MM.1S (cell line): ENCODE data around the gene PIGU.
"Not testable (repeated sequence)": the region's sequence is repeated elsewhere in the genome, so short reads cannot be mapped to it uniquely, and the experiment has no call there.

ENCODE experiments used
- DNase-seq: peaks from one replicate; pipeline ENCODE4 v3.0.0-alpha.2; 2015
- H2AFZ ChIP-seq: fragments of 300-600 bp; sonication (generic); 2 replicates; pipeline ENCODE4 v1.6.0; 2016; ENCODE audit warnings: antibody characterized with exemption, low read length
- H3F3A ChIP-seq: fragments of 300-600 bp; sonication (generic); 2 replicates; pipeline ENCODE4 v1.6.1; 2016; ENCODE audit warnings: mild to moderate bottlenecking, antibody characterized with exemption, low read length, moderate library complexity, mixed read lengths; ENCODE audit not compliant: insufficient read depth
- H3K27ac ChIP-seq: fragments of 300-600 bp; sonication (generic); 2 replicates; pipeline ENCODE4 v1.5.1; 2016; ENCODE audit warnings: mild to moderate bottlenecking, low read length
- H3K27me3 ChIP-seq: fragments of 300-600 bp; sonication (generic); replicated peaks from 2 replicates; pipeline ENCODE4 v1.6.0; 2016; ENCODE audit warnings: low read length; ENCODE audit not compliant: insufficient read depth
- H3K36me3 ChIP-seq: fragments of 300-600 bp; sonication (generic); replicated peaks from 2 replicates; pipeline ENCODE4 v1.6.1; 2016; ENCODE audit warnings: mild to moderate bottlenecking, low read length, mixed read lengths; ENCODE audit not compliant: insufficient read depth
- H3K4me1 ChIP-seq: fragments of 300-600 bp; sonication (generic); 2 replicates; pipeline ENCODE4 v1.6.1; 2016; ENCODE audit warnings: low read length, mixed read lengths
- H3K4me2 ChIP-seq: fragments of 300-600 bp; sonication (generic); 2 replicates; pipeline ENCODE4 v1.6.0; 2016; ENCODE audit warnings: low read depth, low read length
- H3K4me3 ChIP-seq: fragments of 300-600 bp; sonication (generic); 2 replicates; pipeline ENCODE4 v1.5.1; 2016; ENCODE audit warnings: low read length, mixed read lengths
- H3K79me2 ChIP-seq: fragments of 300-600 bp; sonication (generic); 2 replicates; pipeline ENCODE4 v1.6.1; 2016; ENCODE audit warnings: mixed run types, low read length, mixed read lengths
- H3K9ac ChIP-seq: fragments of 300-600 bp; sonication (generic); 2 replicates; pipeline ENCODE4 v1.6.1; 2016; ENCODE audit warnings: low read length, mixed read lengths
- H3K9me2 ChIP-seq: fragments of 300-600 bp; sonication (generic); replicated peaks from 2 replicates; pipeline ENCODE4 v1.6.1; 2016; ENCODE audit warnings: mild to moderate bottlenecking, low read length, mixed read lengths; ENCODE audit not compliant: insufficient read depth
- H3K9me3 ChIP-seq: fragments of 300-600 bp; sonication (generic); replicated peaks from 2 replicates; pipeline ENCODE4 v1.6.1; 2016; ENCODE audit warnings: mild to moderate bottlenecking, low read length, mixed read lengths; ENCODE audit not compliant: insufficient read depth
- H4K20me1 ChIP-seq: fragments of 300-600 bp; sonication (generic); 2 replicates; pipeline ENCODE4 v1.6.1; 2016; ENCODE audit warnings: mild to moderate bottlenecking, low read length, moderate library complexity, mixed read lengths; ENCODE audit not compliant: insufficient read depth
- CTCF ChIP-seq: fragments of 300-600 bp; sonication (generic); IDR thresholded peaks from 2 replicates; pipeline ENCODE4 v1.5.1; 2016; ENCODE audit warnings: antibody characterized with exemption, low read length, mixed read lengths
- EZH2 ChIP-seq: fragments of 300-600 bp; sonication (generic); optimal IDR thresholded peaks from 2 replicates; pipeline ENCODE3; 2017; ENCODE audit warnings: low read depth, mild to moderate bottlenecking, antibody characterized with exemption, low read length, mixed read lengths
- EZH2phosphoT487 ChIP-seq: fragments of 300-600 bp; sonication (generic); IDR thresholded peaks from 2 replicates; pipeline ENCODE4 v1.6.1; 2018; ENCODE audit warnings: antibody characterized with exemption, low read length

PIGU gene

GRCh38 chr20:34717230-34718095, 40.6 kb upstream of the PIGU start:
- Histone ChIP-seq H3K27me3 (no peaks in the 10 kb centered on the region), H3K27ac (no peak overlapping the region), H3K4me3 (no peak overlapping the region), H3K9me3 (no peaks in the 10 kb centered on the region), H3K4me2 (no peak overlapping the region), H2AFZ (no peak overlapping the region), H3K36me3 (no peaks in the 10 kb centered on the region), H3F3A (no peaks in the 10 kb centered on the region; the same call in 1 of the 2 replicates), H3K4me1 (peaks cover 16% of the 10 kb centered on the region), H3K79me2 (no peaks in the 10 kb centered on the region), H4K20me1 (no peaks in the 10 kb centered on the region), H3K9ac (no peak overlapping the region), H3K9me2 (no peaks in the 10 kb centered on the region)
- TF ChIP-seq EZH2phosphoT487 (no peak), EZH2 (no peak), CTCF (no peak)
- DNase-seq, result no peak

- Histone ChIP-seq H3F3A (no peaks in the 10 kb centered on the region; the same call in 1 of the 2 replicates), H3K9me2 (no peaks in the 10 kb centered on the region), H3K9ac (no peak overlapping the region), H3K4me1 (peaks cover 16% of the 10 kb centered on the region), H3K4me3 (no peak overlapping the region), H2AFZ (no peak overlapping the region), H3K27ac (no peak overlapping the region), H3K79me2 (no peaks in the 10 kb centered on the region), H3K9me3 (no peaks in the 10 kb centered on the region), H4K20me1 (no peaks in the 10 kb centered on the region), H3K27me3 (no peaks in the 10 kb centered on the region), H3K4me2 (no peak overlapping the region), H3K36me3 (no peaks in the 10 kb centered on the region)
- no peak for TF ChIP-seq EZH2
- DNase-seq, result no peak
Measured at GRCh38 chr20:34716921-34717229, 40.0 kb upstream of the PIGU start.

DNA sequence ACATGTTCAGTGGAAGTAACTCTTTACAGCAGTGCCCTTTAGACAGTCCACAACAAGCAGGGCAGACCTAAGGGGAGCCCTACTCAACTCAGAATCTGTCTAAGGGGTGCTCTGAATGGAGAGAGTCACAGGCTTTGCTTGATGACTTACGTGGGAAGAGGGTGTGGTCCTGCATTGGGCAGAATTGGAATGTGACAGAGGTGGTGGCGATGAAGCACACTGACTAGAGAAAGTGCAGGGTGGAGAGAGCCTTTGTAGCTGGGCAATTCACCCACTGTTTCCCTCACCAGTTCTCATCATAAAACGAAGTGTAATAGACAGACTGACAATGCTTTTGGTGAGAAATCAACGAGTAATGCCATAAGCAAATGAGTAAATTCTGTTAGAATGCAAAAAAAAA, 38.5 kb upstream of the PIGU start:
- Histone ChIP-seq H3K4me2 (no peak overlapping the region), H3K27me3 (no peaks in the 10 kb centered on the region), H3K4me3 (no peak overlapping the region), H3K4me1 (peaks cover 14% of the 10 kb centered on the region), H3K79me2 (no peaks in the 10 kb centered on the region; the same call in 1 of the 2 replicates), H4K20me1 (no peaks in the 10 kb centered on the region), H2AFZ (no peak overlapping the region), H3K36me3 (no peaks in the 10 kb centered on the region), H3K9me2 (no peaks in the 10 kb centered on the region), H3K9me3 (no peaks in the 10 kb centered on the region), H3F3A (no peaks in the 10 kb centered on the region; the same call in 1 of the 2 replicates), H3K27ac (no peak overlapping the region), H3K9ac (no peak overlapping the region)
- TF ChIP-seq CTCF (no peak), EZH2phosphoT487 (no peak), EZH2 (no peak)
- no peak for DNase-seq

DNA sequence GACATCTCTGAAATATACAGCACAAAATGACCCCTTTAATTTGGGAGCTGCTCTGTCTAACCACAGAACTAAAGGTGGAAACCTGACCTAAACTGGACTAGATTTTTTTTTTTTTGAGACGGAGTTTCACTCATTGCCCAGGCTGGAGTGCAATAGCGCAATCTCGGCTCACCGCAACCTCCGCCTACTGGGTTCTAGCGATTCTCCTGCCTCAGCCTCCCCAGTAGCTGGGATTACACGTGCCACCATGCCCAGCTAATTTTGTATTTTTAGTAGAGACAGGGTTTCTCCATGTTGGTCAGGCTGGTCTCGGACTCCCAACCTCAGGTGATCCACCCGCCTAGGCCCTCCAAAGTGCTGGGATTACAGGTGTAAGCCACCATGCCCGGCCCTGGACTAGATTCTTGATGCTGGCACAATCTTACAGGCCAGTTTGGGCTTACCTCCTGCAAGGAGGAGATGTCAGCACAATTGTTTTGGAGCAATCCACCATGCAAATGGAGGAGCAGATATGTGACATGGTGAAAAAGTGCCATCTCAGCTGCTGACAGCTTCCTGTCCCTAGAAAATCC, 37.1 kb upstream of the PIGU start:
- not testable (repeated sequence) for H3K27ac ChIP-seq, H2AFZ ChIP-seq

More for the DNA sequence above, 37.1 kb upstream of the PIGU start:
- H4K20me1 ChIP-seq, H3F3A ChIP-seq, H3K9me3 ChIP-seq, H3K79me2 ChIP-seq, H3K9ac ChIP-seq, DNase-seq, H3K36me3 ChIP-seq, H3K27me3 ChIP-seq, H3K9me2 ChIP-seq, H3K4me1 ChIP-seq, H3K4me2 ChIP-seq, H3K4me3 ChIP-seq: not testable (repeated sequence)
